HG03442 (cell line): ENCODE results near the gene KDM3A.
"Not testable (repeated sequence)": the region's sequence is repeated elsewhere in the genome, so short reads cannot be mapped to it uniquely, and the experiment has no call there.

Experiments
- ATAC-seq: cut with Tn5 transposase; IDR thresholded peaks from one replicate; pipeline ENCODE4 v1.9.1; 2021; ENCODE audit warnings: mild to moderate bottlenecking, moderate library complexity; ENCODE audit not compliant: unreplicated experiment

KDM3A gene

DNA sequence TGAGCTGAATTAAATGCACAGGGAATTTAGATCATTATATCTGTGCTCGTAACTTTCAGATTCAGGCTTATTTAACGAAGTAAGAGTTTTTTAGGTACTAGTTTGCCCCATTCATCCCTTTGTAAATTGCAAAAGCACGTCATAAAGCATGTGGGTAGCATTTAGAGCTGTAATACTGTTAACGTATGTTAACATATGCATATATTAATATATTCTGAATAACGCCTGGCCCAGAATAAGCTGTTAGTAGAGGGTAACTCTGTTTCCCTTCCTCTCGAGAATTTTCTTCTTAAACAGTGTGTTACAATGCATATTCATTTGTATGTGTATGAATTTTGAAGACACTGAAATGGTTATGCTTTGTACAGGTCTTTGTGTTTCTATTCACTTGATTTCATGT, 30.5 kb downstream of the KDM3A start:
- ATAC-seq, result no peak

DNA sequence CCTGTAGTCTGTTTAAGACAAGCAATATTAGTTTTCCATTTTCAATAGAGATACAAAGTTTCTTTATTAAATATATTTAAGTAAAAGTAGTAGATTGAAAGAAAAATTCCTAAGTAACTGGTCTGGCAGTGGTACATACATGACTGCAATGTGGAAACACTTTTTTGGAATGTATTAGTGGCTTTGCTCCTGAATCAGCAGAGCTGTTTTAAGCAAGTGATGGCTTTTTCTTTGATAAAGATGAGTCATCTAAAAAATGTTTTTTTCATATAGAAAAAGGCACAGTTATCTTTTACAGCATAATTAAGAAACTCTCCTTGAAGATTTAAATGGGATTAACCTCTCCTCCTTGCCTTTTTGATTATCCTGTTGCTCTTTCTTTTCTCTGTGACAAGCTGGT, 34.9 kb downstream of the KDM3A start:
- no peak for ATAC-seq

DNA sequence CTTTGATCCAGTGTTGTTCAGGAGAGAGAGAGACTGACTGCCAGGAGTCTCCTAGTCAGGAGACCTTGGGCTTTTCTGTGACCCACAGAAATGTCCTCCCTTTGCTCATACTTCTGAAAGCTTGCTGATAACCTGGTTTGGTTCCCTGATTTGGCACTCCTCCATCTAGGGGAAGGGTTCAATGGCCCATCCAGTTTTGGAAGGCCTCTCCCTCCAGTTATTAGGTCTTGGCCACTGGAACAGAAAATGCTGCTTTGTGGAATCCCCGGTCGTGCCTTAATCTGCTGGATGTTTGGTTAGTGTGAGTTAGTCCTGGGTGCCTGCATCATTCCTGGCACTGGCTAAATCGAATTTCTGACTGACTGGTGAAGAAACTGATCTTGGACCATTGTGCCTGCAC, 35.7 kb downstream of the KDM3A start:
- ATAC-seq, result no peak

DNA sequence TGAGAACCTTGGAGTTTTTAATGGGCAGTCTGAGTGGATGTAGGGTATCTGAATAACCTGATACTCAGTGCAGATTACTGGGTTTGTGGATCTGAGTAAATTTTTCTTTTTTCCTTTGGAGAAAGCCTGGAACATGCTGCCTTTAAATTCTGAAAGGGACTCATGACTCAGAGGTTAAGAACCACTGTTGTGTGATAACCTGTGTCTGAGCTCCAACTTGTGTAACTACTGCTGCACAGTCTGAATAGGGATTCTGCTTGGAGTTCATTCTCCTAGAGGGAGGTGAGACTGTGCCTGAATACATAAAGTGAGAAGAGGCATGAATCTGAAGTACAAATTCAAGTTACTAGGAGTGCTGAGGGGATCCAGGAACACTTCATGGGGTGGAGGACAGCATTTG, 36.2 kb downstream of the KDM3A start:
- ATAC-seq, result no peak

DNA sequence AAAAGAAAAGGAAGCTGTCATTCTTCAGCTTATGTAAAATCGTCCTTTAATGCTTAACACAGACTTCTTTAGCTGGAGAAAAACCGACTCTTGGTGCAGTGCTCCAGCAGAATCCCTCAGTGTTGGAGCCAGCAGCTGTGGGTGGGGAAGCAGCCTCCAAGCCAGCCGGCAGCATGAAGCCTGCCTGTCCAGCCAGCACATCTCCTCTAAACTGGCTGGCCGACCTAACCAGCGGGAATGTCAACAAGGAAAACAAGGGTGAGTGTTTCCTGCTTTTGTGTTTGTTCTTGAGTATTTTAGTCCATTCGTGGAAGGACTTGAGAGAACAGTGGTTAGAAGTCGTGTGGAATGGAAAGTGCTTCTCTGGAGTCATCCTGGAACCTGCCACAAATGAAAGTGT, 38.9 kb downstream of the KDM3A start:
- ATAC-seq, result no peak

DNA sequence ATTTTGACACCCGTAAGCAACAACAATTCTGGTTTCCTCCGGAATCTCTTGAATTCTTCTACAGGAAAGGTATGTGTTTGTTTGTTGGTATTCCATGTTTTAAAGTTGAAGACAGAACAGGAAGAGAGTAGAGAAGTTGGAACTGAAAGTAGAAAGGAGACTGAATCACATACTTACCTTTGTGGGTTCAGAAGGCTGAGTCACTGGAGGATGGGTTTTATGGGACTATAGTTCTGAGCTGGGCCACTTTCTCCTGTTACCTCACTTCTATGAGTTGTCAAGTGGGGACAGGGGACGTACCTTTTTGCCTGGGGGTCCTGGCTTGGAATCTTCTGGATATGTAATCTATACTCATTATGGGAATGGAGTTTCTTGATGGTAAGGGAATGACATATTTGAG, 40.9 kb downstream of the KDM3A start:
- ATAC-seq, result no peak

DNA sequence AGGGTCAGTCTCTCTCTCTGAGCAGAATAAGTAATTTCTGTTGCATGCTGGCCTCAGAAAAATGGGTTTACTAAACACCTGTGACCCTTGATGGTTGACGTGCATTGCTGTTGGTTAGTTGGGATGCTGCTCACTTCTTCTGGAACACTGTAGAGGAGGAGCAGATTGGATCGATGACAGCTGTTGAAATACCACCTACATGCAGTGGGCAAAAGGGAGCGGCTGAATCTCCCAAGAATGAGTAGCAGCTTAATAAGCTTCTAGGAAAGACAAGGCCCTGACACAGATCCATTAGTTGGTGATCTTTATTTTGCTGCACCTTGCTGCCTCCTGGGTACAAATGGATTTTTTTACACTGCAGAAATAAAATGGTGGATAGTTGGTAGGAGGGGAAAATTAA, 43.2 kb downstream of the KDM3A start:
- no peak for ATAC-seq

DNA sequence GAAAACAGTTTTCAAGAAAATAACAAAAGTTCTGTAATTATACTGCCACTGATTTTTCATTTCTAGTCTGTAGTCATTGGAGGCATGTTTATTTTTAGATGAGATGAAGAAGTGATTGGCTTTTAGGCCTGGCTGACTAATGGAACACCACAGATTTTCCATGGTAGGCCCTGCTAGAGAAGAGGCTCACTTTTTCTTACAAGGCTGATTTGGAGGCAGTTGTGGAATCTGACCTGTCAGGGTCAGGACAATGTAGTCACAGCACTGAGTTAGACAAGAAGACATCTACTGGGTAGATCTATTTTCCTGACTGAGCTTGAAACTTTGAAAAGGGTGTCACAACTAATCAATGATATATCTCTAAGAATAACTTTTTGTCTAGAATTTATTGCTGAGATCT, 43.9 kb downstream of the KDM3A start:
- no peak for ATAC-seq

DNA sequence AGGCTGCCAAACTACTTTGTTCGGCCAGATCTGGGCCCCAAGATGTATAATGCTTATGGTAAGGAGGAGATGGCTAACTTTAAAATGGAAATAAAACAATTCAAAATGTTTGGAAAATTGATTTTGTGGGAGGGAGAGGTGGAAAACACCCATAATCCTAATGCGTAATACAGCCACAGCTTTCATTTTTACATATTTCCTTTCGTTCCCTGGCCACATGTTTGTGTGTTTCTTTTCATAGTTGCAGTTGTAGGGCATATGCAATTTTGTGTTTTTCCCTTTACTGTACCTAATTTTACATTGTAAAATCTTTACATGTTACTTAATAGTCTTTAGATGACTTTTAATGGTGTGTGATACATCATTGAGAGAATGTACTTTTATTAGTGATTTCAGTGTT, 44.6 kb downstream of the KDM3A start:
- no peak for ATAC-seq

DNA sequence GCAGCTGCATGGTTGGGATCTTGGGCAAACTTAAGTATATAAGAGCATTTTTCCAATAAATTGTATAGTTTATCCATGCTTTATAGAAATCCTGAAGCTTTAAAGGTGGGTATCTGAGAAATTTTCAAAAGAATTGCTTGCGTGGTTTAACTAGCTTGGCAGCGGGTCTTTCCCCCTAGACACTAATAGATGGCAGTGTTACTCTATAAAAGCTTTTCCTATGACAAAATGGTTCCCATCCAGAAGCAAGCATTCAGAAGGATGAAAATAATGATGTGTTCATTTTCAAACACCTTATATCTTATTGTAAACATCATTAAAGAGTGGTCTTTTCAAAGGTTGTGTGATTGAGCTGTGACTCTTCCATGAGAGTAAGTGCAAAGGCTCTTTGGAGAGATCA, 45.9 kb downstream of the KDM3A start:
- no peak for ATAC-seq

DNA sequence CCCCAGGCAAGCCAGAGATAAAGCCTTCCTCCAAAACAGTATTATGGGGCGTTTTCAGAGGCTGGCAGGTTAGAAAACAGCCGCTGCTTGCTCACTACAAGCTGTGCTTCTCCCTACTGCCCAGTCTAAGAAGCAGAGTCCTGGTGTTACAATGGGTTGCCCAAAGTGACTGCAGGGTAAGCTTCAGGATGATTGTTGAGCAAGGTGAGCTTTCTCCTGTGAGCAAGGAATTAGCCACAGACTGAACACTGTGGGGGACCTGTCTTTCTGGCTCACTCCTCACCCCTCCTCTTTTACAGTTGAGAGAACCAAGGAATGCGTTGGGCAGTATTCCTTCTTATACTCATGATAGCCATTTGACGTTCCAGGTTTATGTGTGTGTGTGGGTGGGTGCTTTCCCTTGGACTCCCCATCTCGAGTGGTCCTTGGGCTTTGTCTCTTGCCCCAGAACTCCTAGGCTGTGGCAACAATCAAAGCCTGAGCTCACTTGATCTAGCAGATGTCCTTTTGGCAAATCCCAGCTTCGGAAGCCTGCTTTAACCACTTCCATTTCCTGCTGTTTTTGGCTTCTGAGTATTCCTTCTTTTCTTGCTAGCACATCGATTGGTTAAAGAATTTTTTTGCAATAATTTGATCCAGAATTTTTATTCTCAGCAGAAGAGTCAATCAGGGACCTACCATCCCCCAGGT, 47.5 kb downstream of the KDM3A start:
- ATAC-seq, result no peak

DNA sequence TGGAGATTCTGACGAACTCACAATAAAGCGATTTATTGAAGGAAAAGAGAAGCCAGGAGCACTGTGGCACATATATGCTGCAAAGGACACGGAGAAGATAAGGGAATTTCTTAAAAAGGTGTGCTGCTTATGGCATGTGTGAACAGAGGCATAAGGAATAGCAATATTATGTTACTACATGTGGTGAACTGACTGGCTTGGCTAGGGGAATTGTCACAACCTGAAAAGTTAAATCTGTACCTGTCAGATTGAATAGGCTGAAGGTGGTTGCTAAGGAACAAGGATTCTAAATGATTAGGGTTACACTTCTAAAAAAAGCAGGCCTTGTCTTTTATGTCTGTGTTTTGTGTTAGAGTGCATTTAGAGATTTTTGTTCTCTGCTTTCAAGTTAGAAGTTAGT, 48.4 kb downstream of the KDM3A start:
- ATAC-seq, result no peak

DNA sequence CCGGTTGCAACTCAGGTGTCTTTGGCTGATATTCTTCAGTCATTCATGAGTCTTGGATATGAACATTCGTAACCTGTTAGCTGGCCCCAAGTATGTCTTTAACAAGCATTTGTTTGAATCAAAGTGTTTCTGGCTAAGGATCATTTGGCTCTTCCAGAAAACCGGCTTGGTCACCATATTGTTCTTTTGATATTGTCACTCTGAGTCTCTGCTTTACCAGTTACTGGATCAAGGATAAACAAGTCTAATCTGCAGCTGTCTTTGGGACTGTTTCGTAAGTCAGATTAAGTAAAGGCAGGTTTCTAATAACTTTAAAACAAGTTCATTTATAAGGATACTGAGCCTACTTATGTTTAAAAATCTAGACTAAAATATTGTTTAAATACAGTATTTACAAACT, 49.1 kb downstream of the KDM3A start:
- ATAC-seq, result no peak

DNA sequence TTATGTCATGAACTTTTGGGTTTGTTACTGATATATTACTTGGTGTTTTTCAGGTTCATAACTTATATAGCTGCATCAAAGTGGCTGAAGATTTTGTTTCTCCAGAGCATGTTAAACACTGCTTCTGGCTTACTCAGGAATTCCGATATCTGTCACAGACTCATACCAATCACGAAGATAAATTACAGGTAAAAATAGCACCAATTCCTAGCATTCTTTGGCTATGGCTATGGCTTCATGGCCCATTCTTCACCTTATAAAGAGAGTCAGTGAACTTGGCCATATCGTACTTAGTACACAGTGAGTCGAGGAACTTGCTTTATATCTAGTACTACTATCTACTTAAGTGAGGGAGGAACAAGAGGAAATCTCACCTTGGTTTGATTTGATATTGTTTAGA, 49.9 kb downstream of the KDM3A start:
- no peak for ATAC-seq

DNA sequence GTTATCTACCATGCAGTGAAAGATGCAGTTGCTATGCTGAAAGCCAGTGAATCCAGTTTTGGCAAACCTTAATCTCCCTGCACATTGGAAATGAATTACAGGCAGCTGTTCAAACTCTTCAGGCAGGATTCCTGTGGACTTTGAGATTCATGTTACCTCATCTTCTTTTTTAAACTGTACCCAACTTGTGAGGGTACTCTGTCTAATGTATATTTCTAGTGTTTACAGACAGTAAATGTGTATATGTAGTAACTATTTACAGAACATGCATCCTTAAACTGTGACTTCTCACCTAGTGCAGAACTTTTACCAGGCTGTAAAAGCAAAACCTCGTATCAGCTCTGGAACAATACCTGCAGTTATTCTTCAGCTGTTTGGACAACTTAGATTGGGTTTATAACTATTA, 50.9 kb downstream of the KDM3A start:
- ATAC-seq, result no peak

DNA sequence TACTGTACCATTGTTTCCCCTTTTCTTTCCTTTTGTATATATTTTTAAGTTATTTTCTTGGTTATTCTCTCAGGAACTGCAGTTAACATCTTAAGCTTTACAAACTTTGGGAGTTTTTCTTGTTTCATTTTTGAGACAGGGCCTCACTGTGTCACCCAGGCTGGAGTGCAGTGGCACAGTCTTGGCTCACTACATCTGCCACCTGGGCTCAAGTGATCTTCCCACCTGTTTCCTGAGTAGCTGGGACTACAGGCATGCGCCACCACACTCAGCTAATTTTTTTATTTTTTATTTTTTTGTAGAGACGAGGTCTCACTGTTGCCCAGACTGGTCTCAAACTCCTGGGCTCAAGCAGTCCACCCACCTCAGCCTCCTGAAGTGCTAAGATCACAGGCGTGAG, 55.2 kb downstream of the KDM3A start:
- not testable (repeated sequence) for ATAC-seq

DNA sequence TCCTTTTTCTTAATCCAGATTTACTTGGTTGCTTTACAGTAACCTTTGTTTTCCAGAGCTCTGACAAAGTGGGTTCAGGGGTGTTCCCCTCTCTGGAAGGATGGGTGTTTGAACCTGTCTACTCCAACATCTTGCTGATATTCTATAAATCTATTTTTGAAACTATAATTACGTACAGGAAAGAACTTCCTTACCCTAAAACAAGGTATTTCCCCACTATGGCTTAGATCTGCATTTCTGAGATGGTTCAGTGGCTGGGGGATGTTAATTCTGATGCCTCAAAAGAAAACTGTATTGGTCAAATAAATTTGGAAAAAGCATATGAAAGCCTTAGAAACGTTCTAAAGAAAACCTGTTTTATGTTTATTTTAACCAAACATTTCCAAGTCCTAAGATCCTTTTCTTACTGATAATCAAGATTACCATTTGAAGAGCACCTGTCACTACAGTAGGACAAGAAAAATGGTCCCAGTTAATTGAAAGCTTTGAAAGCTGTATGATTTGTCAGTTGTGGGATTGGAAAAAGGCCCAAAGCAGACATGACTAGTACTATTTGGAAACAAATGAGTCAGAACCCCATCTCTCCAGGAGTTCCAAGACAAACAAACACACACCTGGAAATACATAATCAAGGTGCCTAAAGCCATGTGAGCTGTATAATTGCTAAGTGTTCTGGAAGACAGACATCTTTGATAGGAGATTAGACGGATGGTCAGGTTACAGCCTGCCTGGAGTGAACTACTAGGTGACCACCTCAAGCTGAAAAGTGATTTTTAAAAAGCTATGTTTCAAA, 57.5 kb downstream of the KDM3A start:
- ATAC-seq, result no peak

DNA sequence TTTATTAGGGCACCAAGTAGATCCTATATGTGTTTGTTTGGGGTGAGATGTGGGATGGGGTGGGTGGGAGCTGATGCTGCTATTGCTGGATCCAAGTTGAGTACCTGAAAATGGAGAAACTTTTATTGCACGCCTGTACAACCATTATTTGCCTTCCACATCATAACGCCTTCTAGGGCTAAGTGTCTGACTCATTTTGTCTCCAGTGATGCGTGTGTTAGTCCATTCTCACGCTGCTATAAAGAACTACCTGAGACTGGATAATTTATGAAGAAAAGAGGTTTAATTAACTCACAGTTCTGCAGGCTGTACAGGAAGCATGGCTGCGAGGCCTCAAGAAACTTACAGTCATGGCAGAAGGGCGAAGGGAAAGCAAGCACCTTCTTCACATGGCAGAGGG, 58.2 kb downstream of the KDM3A start:
- no peak for ATAC-seq

DNA sequence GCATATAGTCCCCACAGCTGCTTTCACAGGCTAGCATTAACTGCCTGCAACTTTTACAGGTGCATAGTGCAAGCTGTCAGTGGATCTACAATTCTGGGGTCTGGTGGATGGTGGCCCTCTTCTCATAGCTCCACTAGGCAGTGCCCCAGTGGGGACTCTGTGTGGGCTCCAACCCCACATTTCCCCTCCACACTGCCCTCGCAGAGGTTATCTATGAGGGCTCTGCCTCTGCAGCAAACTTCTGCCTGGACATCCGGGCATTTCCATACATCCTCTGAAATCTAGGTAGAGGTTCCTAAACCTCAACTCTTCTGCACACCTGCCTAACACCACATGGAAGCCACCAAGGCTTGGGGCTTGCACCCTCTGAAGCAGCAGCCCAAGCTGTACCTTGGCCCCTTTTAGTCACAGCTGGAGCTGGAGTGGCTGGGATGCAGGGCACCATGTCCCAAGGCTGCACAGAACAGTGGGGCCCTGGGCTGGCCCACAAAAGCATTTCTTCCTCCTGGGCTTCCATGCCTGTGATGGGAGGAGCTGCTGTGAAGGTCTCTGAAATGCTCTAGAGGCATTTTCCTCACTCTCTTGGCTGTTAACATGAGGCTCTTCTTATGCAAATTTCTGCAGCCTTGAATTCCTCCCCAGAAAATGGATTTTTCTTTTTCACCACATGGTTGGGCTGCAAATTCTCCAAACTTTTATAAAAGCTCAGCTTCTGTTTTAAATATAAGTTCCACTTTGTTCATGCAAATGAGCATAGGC, 59.3 kb downstream of the KDM3A start:
- ATAC-seq, result no peak

DNA sequence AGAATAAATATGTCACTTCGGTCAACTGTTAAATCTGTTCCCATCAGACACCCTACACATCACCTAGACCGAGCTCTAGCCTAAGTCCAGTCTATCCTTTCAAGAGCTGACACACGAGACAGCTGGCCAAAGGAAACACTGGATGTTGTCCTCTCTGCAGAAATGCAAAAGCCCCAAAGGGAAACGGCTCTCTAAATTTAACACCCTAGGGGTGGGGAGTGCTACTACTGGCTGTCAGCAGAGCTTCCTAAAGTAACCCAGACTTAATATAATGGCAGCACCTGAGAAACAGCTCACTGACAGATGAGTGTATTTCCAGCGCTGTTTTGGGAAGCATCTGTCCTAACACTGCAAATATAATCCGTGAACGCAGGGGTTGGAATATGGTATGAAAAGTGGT, 66.4 kb downstream of the KDM3A start:
- ATAC-seq, result no peak

DNA sequence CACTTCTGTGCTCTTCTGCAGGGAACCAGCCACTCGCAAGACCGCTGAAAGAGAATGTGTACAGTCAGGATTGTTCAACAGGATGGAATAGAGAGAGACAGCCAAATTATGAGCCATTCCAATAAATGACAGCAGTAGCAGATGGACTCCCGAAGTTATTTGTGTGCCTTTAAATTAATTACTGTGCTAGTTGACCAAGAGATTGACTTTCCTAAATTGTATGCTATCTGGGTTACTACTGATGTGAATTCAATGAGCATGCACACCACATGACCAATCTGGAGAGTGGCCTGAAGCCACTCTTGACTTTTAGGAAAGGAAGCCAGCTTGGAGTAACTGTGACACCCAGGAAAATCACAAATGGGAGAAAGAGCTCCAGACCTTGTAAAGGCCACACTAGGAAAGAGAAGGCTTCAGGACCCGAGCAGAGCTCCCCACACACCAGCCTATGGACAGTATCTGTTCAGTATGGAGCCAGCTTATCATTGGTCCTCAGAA, 69.3 kb downstream of the KDM3A start:
- ATAC-seq, result no peak

DNA sequence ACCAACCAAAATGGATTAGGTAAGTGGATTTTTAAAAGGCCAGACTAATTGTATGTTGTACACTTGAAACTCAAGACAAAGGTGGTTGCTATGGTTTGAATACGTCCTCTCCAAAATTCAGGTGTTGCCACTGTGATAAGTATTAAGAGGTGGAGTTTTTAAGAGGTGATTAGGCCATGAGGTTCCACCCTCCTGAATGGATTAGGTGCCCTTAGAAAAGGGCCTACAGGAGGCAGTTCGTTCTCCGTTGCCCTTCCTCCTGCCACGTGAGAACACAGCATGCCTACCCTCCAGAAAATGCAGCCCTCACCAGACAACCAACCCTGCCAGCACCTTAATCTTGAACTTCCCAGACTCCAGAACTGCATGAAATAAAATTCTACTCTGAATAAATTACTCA, 70.9 kb downstream of the KDM3A start:
- ATAC-seq, result no peak
